GM19099 (cell line): ENCODE measurements around the gene SNX6.

Experiments used
- POLR2A ChIP-seq: IDR thresholded peaks from 3 replicates; pipeline ENCODE4 v1.6.1; 2011; ENCODE audit warnings: low read depth; ENCODE audit not compliant: insufficient read length; ENCODE audit errors: extremely low read depth

SNX6 gene

GRCh38 chr14:34629657-34630529 lies at the start of gene SNX6:
TSS of gene SNX6 (minus strand) at chr14:34630148. CDS start at chr14:34630116, 32 bp downstream.
- peak; percentile 82 for TF ChIP-seq POLR2A

GRCh38 chr14:34678735-34679134 lies 48.8 kb upstream of the SNX6 start:
- TF ChIP-seq POLR2A = no peak

- TF ChIP-seq POLR2A = no peak
Observed at GRCh38 chr14:34678306-34678705, 48.4 kb upstream of the SNX6 start.

GRCh38 chr14:34676516-34677211 lies 46.7 kb upstream of the SNX6 start:
- no peak for TF ChIP-seq POLR2A

DNA sequence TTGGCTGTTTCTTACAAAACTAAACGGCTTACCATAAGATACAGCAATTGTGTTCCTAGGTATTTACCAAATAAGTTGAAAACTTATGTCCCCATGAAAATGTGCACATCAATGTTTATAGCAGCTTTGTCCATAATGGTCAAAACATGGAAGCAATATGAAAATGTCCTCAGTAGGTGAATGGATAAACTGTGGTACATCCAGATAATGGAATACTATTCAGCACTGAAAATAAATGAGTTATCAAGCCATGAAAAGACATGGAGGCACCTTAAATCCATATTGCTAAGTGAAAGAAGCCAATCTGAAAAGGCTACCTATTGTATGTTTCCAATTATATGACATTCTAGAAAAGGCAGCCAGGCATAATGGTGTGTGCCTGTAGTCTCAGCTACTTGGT lies 43.8 kb upstream of the SNX6 start:
- no peak for TF ChIP-seq POLR2A

DNA sequence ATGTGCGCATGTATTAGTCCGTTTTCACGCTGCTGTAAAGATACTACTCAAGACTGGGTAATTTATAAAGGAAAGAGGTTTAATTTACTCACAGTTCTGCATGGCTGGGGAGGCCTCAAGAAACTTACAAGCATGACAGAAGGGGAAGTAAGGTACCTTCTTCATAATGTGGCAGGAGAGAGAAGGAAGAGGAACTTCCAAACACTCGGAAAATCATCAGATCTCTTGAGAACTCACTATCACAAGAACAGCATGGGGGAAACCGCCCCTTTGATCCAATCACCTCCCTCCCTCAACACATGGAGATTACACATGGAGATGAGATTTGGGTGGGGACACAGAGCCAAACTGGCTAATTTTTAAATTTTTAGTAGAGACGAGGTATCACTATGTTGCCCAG lies 41.8 kb upstream of the SNX6 start:
- TF ChIP-seq POLR2A = no peak

DNA sequence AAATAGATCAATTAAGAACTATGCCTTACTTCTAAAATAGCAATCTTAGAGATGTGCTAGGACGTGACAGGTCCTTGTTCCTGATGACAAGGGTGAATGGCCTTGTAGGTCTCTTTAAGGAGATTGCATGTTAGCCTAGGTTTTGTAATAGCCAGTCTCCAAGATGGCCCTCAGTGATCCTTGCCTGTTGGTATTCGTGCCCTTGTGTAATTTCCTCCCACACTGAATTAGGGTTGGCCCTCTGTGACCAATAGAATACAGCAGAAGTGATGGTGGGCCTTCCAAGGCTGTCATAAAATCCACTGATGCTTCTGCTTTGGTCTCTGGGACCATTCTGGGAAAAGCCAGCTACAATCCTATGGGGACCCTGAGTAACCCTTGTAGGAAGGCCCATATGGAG lies 38.2 kb upstream of the SNX6 start:
- no peak for TF ChIP-seq POLR2A

GRCh38 chr14:34667007-34667406 lies 37.1 kb upstream of the SNX6 start:
- no peak for TF ChIP-seq POLR2A

DNA sequence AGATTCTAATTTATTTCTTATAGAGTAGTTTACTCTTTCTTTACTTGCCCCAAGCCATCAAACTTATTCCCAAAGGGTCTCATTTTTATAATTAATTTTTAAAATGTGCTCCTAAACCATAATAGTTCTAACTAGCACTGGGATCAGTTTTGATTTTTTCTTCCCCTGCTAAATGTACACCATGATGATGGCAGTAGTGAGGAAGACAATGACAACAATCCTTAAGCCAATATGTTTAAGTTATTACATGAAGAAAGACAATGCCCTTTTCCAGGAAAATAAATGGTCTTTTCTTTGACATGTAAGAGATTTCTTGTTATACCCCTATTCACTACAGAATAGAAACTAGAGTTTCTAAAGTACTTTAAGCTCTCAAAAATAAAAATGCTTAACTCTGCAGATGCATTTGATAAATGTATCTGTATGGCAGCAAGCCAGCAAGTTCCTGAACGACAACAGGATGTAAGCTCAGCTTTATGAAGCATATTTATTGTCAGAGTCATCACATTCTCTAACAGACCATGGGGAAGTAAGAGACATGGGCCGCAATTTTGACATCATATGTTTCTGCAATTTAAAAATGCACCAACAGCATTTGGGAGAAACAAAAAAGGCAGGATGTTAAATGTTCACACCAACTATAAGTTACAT lies 36.0 kb upstream of the SNX6 start:
- TF ChIP-seq POLR2A = no peak

GRCh38 chr14:34662561-34663088 lies 32.7 kb upstream of the SNX6 start:
- no peak for TF ChIP-seq POLR2A

DNA sequence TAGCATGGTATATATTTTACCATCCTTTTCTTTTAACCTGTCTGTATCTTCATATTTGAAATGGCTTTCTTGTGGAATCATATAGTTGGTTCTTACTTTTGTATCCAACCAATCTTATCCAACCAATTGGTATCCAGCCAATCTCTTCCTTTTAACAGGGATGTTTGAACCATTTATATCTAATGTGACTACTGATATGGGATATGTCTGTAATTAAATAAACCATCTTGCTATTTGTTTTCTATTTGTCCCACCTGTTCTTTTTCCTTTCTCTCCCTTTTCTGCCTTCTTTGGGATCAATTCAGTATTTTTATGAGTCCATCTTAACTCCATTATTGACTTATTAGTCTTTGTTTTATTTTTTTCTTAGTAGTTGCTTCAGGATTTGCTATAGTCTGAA lies 30.8 kb upstream of the SNX6 start:
- no peak for TF ChIP-seq POLR2A

DNA sequence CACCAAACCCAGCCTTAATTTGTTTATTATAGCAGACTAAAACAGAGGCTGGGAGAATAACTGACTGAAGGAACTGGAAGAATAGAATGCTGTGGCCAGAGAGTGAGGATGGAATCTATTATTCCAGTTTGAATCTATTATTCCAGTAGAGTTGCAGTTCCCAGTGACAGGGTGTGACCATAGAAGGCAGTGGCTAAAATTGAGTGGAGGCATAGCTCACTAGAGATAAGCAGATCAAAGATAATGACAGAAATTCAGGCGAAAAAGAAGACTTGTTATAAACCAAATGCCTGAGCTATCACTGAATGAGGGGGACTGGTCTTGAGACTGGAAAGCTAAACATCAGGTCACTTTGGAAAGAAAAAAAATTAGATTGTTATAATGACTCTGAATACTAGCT lies 26.0 kb upstream of the SNX6 start:
- no peak for TF ChIP-seq POLR2A

- TF ChIP-seq POLR2A = no peak
Observed at GRCh38 chr14:34650786-34651584, 21.0 kb upstream of the SNX6 start.

DNA sequence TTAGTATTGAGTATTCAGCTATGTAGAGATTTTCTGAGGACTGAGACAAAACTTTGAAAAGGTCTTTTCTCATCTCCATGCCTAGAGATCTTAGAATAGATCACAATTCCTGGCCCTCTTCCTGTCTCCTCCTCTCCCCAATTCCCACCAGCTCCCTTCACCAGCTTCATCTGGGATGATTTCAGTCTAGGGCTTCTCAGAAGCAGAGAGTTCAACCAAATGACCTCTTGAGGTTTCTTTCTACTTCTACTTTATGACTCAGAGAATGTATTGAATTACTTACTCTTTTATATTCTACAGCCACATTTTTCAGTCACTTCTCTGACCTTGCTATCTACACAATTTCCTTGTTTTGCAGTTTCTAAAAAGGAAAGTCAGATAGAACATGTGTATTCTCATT lies 19.4 kb upstream of the SNX6 start:
- no peak for TF ChIP-seq POLR2A

GRCh38 chr14:34646570-34647255 lies 16.8 kb upstream of the SNX6 start:
- no peak for TF ChIP-seq POLR2A

- TF ChIP-seq POLR2A = no peak
Observed at GRCh38 chr14:34643361-34643760, 13.4 kb upstream of the SNX6 start.
